Endothelial cell of umbilical vein (primary cell): ENCODE data around the gene PCARE.

Experiments
- EZH2 ChIP-seq: IDR thresholded peaks from 2 replicates; pipeline ENCODE4 v1.6.1; 2012; ENCODE audit warnings: borderline replicate concordance, low read depth, mild to moderate bottlenecking, moderate library complexity, low read length, inconsistent platforms; ENCODE audit not compliant: severe bottlenecking
- JUN ChIP-seq: IDR thresholded peaks from 2 replicates; pipeline ENCODE4 v1.6.1; 2011; ENCODE audit warnings: borderline replicate concordance, low read depth; ENCODE audit not compliant: insufficient read length, insufficient read depth
- POLR2A ChIP-seq: IDR thresholded peaks from 2 replicates; pipeline ENCODE4 v1.6.1; 2012; ENCODE audit warnings: low read depth, mild to moderate bottlenecking, control low read depth, low read length
- POLR2AphosphoS5 ChIP-seq: IDR thresholded peaks from 2 replicates; pipeline ENCODE4 v1.6.1; 2012; ENCODE audit warnings: low read depth, mild to moderate bottlenecking, control low read depth, low read length, moderate library complexity; ENCODE audit not compliant: insufficient read depth
- TF ChIP-seq, protein P1 (sequence below), 2 donors: IDR thresholded peaks; 1 replicate in 1 of 2; 2 replicates in 1 of 2; pipeline ENCODE4 v1.5.1; 2011; ENCODE audit warnings: low read length in 2 of 2, mild to moderate bottlenecking in 2 of 2, moderate library complexity in 2 of 2, control low read depth in 1 of 2, inconsistent platforms in 1 of 2, low read depth in 1 of 2; ENCODE audit not compliant: insufficient read depth in 1 of 2; ENCODE audit errors: extremely low read depth in 1 of 2

DNA sequence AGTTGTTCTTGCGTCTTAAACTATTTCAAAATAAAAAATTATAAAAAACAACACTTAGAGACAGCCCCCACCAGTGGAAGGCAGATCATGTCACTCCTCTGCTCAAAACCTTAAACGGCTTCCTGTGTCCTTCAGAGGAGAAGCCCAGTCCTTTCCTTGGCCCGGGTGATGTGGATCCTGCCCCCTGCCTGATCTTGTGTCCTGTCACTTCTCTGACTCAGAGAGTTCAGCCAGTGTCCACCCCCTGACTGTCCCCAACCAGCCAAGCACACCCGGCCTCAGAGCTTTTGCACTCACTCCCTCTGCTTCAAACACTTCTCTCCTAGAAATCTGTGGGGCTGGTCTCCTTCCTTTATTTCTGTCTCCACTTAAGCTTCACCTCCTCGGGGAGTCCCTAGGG lies 57.8 kb downstream of the PCARE start:
- TF ChIP-seq, protein P1, sequence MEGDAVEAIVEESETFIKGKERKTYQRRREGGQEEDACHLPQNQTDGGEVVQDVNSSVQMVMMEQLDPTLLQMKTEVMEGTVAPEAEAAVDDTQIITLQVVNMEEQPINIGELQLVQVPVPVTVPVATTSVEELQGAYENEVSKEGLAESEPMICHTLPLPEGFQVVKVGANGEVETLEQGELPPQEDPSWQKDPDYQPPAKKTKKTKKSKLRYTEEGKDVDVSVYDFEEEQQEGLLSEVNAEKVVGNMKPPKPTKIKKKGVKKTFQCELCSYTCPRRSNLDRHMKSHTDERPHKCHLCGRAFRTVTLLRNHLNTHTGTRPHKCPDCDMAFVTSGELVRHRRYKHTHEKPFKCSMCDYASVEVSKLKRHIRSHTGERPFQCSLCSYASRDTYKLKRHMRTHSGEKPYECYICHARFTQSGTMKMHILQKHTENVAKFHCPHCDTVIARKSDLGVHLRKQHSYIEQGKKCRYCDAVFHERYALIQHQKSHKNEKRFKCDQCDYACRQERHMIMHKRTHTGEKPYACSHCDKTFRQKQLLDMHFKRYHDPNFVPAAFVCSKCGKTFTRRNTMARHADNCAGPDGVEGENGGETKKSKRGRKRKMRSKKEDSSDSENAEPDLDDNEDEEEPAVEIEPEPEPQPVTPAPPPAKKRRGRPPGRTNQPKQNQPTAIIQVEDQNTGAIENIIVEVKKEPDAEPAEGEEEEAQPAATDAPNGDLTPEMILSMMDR (IDR thresholded peaks at IDR 0.05; ENCODE audit: extremely low read depth in 1 of 2, insufficient read depth in 1 of 2, low read depth in 1 of 2, low read length in 2 of 2) = no peak
- no peak for TF ChIP-seq POLR2AphosphoS5
- no peak for TF ChIP-seq EZH2
- TF ChIP-seq JUN = no peak
- no peak for TF ChIP-seq POLR2A
